ENCODE measurements around the gene MAPK11. TPM values are rescaled to one million over a fixed set of nuclear protein-coding genes. Genes with fewer than 3 reads are reported as not detected.

MAPK11 gene
- total and polyA plus RNA-seq, 9 of the 15 experiments (the other 6 are each of a cell fraction or from before 2014, with no cell fraction given) = 0.06 to 14.6 (median 5.3) TPM

GRCh38 chr22:50314455-50315288 is 44.5 kb upstream of the MAPK11 start (continued):
- TF ChIP-seq FIP1L1 (IDR thresholded peaks at IDR 0.05; ENCODE audit: low read depth, low read length, poor library complexity, severe bottlenecking) (no peak), SRF (CRISPR knock-in tag; IDR thresholded peaks at IDR 0.05) (peak in 1 of 2 experiments; percentile 93; a peak in 1 of 4 replicates), NRF1 (conservative IDR thresholded peaks at IDR 0.05 in 1 of 2, IDR thresholded peaks at IDR 0.05 in 1 of 2) (peak; percentile 80 to 84), ESRRA (IDR thresholded peaks at IDR 0.05; ENCODE audit: borderline replicate concordance, low read depth) (peak; percentile 48), HDAC1 (IDR thresholded peaks at IDR 0.05) (0 out of 4 replicates have a peak, but pooled peaks of 1 of the 2 experiments have one; percentile 20)

- H2AFZ ChIP-seq (ENCODE audit: low read depth, low read length) = peak overlapping the region; percentile 75
- TF ChIP-seq MCM2 (IDR thresholded peaks at IDR 0.05; ENCODE audit: low read depth) = no peak
- TF ChIP-seq POLR2G (IDR thresholded peaks at IDR 0.05; ENCODE audit: low read depth, low read length) = peak; percentile 19; the same call in 1 of the 2 replicates
- in situ Hi-C loops (cut with MboI) = no loop called here
- peak overlapping the region; percentile 7; the same call in 1 of the 2 replicates for H3K4me3 ChIP-seq
- H3K9me3 ChIP-seq (replicated peaks; ENCODE audit: control insufficient read depth, insufficient read depth, low read depth, low read length) = no peaks in the 10 kb centered on the region
- intact Hi-C loops (cut with micrococcal nuclease) = no loop called here
- no peaks in the 10 kb centered on the region for H3K27me3 ChIP-seq (ENCODE audit: control insufficient read depth in 2 of 2, insufficient read depth in 2 of 2, low read length in 2 of 2)
- H3K36me3 ChIP-seq (ENCODE audit: control insufficient read depth, insufficient read depth, low read length) = no peaks in the 10 kb centered on the region
- no peaks in the 10 kb centered on the region for H4K20me1 ChIP-seq (replicated peaks; ENCODE audit: control insufficient read depth, insufficient read depth, low read length)
- peaks cover 16 to 81% of the 10 kb centered on the region in 2 experiments for H3K4me1 ChIP-seq (replicated peaks in 1 of 2; ENCODE audit: control insufficient read depth in 2 of 2, insufficient read depth in 2 of 2, low read length in 2 of 2)
- no peak for FAIRE-seq
- H3K27ac ChIP-seq (ENCODE audit: extremely low read depth, low read depth, low read length) = peak overlapping the region; percentile 64
- no TSS peak for BruUV-seq (replicated peaks)
- H3K9me1 ChIP-seq (ENCODE audit: control insufficient read depth, insufficient read depth, low read length) = no peaks in the 10 kb centered on the region
- CTCF ChIA-PET (ENCODE audit: low intra/inter-chr PET ratio) = no interaction called here
- DNase-seq (ENCODE audit: extremely low read depth in 1 of 4, low spot score in 3 of 4) = no peak
- H3K4me2 ChIP-seq (ENCODE audit: insufficient read depth, low read length) = peak overlapping the region; percentile 81
- 35% methylated on average over 14 of the region's 14 CpGs for WGBS (ENCODE audit: insufficient coverage, low coverage, missing lambda C conversion rate)
- ATAC-seq = no peak; the same call in 2 of the 3 replicates
- POLR2A ChIA-PET = no interaction called here
- no peaks in the 10 kb centered on the region for H3K79me2 ChIP-seq (ENCODE audit: control insufficient read depth, insufficient read depth, low read length)
- H3K9ac ChIP-seq (ENCODE audit: insufficient read depth in 1 of 2, low read depth in 2 of 2, low read length in 2 of 2) = peak overlapping the region; percentile 23 to 88; a peak in 3 of 4 replicates
These were observed 43.9 kb upstream of the MAPK11 start for GRCh38 chr22:50314081-50314454.

Measured in K562 (cell line).